T-cell (primary cell): ENCODE measurements around the gene CTNNA3. TPM values are rescaled to one million over a fixed set of nuclear protein-coding genes. Genes with fewer than 3 reads are reported as not detected.

Experiments
- ATAC-seq, 4 experiments: fragments of 200-7000 bp in 3 of 4; fragments of 150-1000 bp in 1 of 4; cut with Tn5 transposase; replicated peaks in 1 of 4; 1 replicate in 3 of 4; 2 replicates in 1 of 4; pipeline ENCODE4 v1.10.0; 2021; ENCODE audit warnings: moderate library complexity in 3 of 4, mild to moderate bottlenecking in 2 of 4, moderate number of reproducible peaks in 1 of 4
- CTCF ChIA-PET, 2 donors: fragments of 300-600 bp; sonication (Branson Sonifier 250); formaldehyde crosslinking; loops; one replicate each; lab custom pipeline; 2022; ENCODE audit warnings: antibody characterized with exemption in 2 of 2; lab: Charles Lee
- POLR2A ChIA-PET, 2 donors: fragments of 300-600 bp; sonication (Branson Sonifier 250); formaldehyde crosslinking; loops; one replicate each; lab custom pipeline; 2022; ENCODE audit warnings: antibody characterized with exemption in 2 of 2; lab: Charles Lee
- DNase-seq, 35 experiments: peaks; one replicate each; pipeline versions ENCODE4 v3.0.0 to v3.0.0-alpha.2; 2013 to 2023
- H3K27ac ChIP-seq: one replicate; pipeline ENCODE4 v1.5.1; 2013; ENCODE audit warnings: low read length
- H3K27me3 ChIP-seq, 2 experiments: replicated peaks in 1 of 2; 1 replicate in 1 of 2; 2 replicates in 1 of 2; pipeline versions ENCODE4 v1.6.1 to v1.7.0; 2013; ENCODE audit warnings: low read length in 1 of 2, mixed read lengths in 1 of 2; ENCODE audit not compliant: control insufficient read depth in 2 of 2, insufficient read depth in 2 of 2; ENCODE audit errors: extremely low read depth in 1 of 2
- H3K36me3 ChIP-seq, 2 donors: 1 replicate in 1 of 2; 2 replicates in 1 of 2; pipeline versions ENCODE4 v1.6.1 to v1.7.0; 2013; ENCODE audit warnings: low read length in 1 of 2; ENCODE audit not compliant: control insufficient read depth in 2 of 2, insufficient read depth in 1 of 2; ENCODE audit errors: extremely low read depth in 1 of 2
- H3K4me1 ChIP-seq, 2 experiments: 1 replicate in 1 of 2; 2 replicates in 1 of 2; pipeline versions ENCODE4 v1.6.1 to v1.7.0; 2013; ENCODE audit warnings: low read length in 2 of 2, mixed read lengths in 1 of 2; ENCODE audit not compliant: insufficient read depth in 2 of 2, control insufficient read depth in 1 of 2; ENCODE audit errors: extremely low read depth in 1 of 2
- H3K4me3 ChIP-seq, 2 donors: 1 replicate in 1 of 2; 2 replicates in 1 of 2; pipeline versions ENCODE4 v1.5.1 to v1.7.0; 2013; ENCODE audit warnings: mild to moderate bottlenecking in 2 of 2, low read length in 1 of 2, moderate library complexity in 1 of 2; ENCODE audit not compliant: control insufficient read depth in 1 of 2; ENCODE audit errors: extremely low read depth in 1 of 2
- H3K9me3 ChIP-seq: 2 replicates; pipeline ENCODE4 v1.7.0; 2013
- H3K27ac Mint-ChIP-seq, 2 donors: one replicate each; pipeline ENCODE4 v1.8.0; 2020 to 2021; ENCODE audit warnings: mild to moderate bottlenecking in 2 of 2, mixed read lengths in 2 of 2
- H3K27me3 Mint-ChIP-seq, 2 donors: one replicate each; pipeline ENCODE4 v1.8.0; 2021 to 2022; ENCODE audit warnings: mixed read lengths in 2 of 2
- H3K36me3 Mint-ChIP-seq: one replicate; pipeline ENCODE4 v1.8.0; 2021; ENCODE audit warnings: mixed read lengths
- H3K4me1 Mint-ChIP-seq, 3 donors: one replicate each; pipeline ENCODE4 v1.8.0; 2020 to 2022; ENCODE audit warnings: mixed read lengths in 3 of 3, mild to moderate bottlenecking in 1 of 3
- H3K4me3 Mint-ChIP-seq, 3 donors: one replicate each; pipeline ENCODE4 v1.8.0; 2020 to 2022; ENCODE audit warnings: mild to moderate bottlenecking in 3 of 3, mixed read lengths in 3 of 3, moderate library complexity in 3 of 3
- H3K9me3 Mint-ChIP-seq, 3 donors: one replicate each; pipeline ENCODE4 v1.8.0; 2020 to 2022; ENCODE audit warnings: mixed read lengths in 3 of 3
- WGBS: methylation state at CpG from one replicate; pipeline ENCODE4 v1.1.5; 2013; ENCODE audit warnings: missing lambda C conversion rate; ENCODE audit not compliant: insufficient coverage; 5-methylcytosine and 5-hydroxymethylcytosine counted together
- total RNA-seq, 35 experiments: library from RNA in 6 of 35; stranded (reverse) in 6 of 35; fragments of 120-200 nt in 1 of 35; gene quantifications; one replicate each; pipeline versions ENCODE4 v1.2.1 to v1.2.4 and lab custom pipeline; 2013 to 2026

The CTNNA3 gene
- total RNA-seq, 5 donors from 2014 or later (not counting 1 experiment from before 2014, with no cell fraction given) = 0.88 TPM; not detected in 4

GRCh38 chr10:66550351-66550750, 1145.6 kb downstream of the CTNNA3 start:
- H3K27me3 Mint-ChIP-seq = no peaks in the 10 kb centered on the region
- no peaks in the 10 kb centered on the region for H3K4me1 Mint-ChIP-seq

DNA sequence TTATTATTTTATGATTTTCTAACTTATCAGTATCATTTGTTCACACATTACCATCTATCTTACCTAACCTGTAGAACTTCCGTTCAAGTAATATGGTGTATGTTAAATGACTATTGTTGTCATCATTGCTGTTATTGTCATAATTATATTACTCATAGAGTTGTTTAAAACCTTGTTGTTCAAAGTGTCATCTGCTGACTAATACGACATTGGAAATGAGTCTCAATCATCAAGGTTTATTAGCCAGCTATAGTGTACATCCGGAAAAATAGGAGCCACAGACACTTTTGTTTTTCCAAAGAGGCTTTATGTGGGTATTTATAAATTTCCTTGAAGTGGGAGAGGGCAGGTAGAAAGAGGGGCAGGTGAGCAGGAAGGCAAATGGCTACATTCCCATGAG, 1157.1 kb downstream of the CTNNA3 start:
- ChIA-PET CTCF (no interaction called here), POLR2A (no interaction called here)
- Histone ChIP-seq H3K9me3 (no peaks in the 10 kb centered on the region), H3K36me3 (no peaks in the 10 kb centered on the region), H3K27ac (no peak overlapping the region), H3K27me3 (no peaks in the 10 kb centered on the region), H3K4me3 (no peak overlapping the region), H3K4me1 (no peaks in the 10 kb centered on the region)
- no peak for ATAC-seq
- Mint-ChIP-seq H3K36me3 (no peaks in the 10 kb centered on the region), H3K27me3 (no peaks in the 10 kb centered on the region), H3K4me1 (no peaks in the 10 kb centered on the region), H3K9me3 (peaks cover 5 to 11% (median 11%) of the 10 kb centered on the region in 3 donors), H3K4me3 (no peak overlapping the region), H3K27ac (no peak overlapping the region)
- no peak for DNase-seq
- WGBS = no CpG with 5 or more reads among the region's 3 CpGs

More at GRCh38 chr10:66550351-66550750, 1145.6 kb downstream of the CTNNA3 start:
- Histone ChIP-seq H3K36me3 (no peaks in the 10 kb centered on the region), H3K9me3 (no peaks in the 10 kb centered on the region), H3K27me3 (no peaks in the 10 kb centered on the region), H3K27ac (no peak overlapping the region), H3K4me1 (no peaks in the 10 kb centered on the region), H3K4me3 (no peak overlapping the region)
- WGBS = no CpG with 5 or more reads among the region's 3 CpGs
- no peak overlapping the region for H3K27ac Mint-ChIP-seq
- ATAC-seq (no peak), DNase-seq (no peak)
- H3K9me3 Mint-ChIP-seq = peaks cover 6 to 11% (median 6%) of the 10 kb centered on the region in 3 donors
- no peaks in the 10 kb centered on the region for H3K36me3 Mint-ChIP-seq
- POLR2A ChIA-PET = no interaction called here
- CTCF ChIA-PET = no interaction called here
- no peak overlapping the region for H3K4me3 Mint-ChIP-seq

GRCh38 chr10:66538371-66538770, 1157.6 kb downstream of the CTNNA3 start:
- H3K4me1 ChIP-seq = no peaks in the 10 kb centered on the region
- DNase-seq (no peak), ATAC-seq (no peak)
- no peak overlapping the region for H3K27ac ChIP-seq
- no peak overlapping the region for H3K4me3 ChIP-seq
- WGBS = 100% methylated on average over 1 of the region's 3 CpGs
- Mint-ChIP-seq H3K9me3 (peaks cover 7 to 11% (median 11%) of the 10 kb centered on the region in 3 donors), H3K4me3 (no peak overlapping the region), H3K27me3 (no peaks in the 10 kb centered on the region), H3K27ac (no peak overlapping the region), H3K4me1 (no peaks in the 10 kb centered on the region), H3K36me3 (no peaks in the 10 kb centered on the region)
- no peaks in the 10 kb centered on the region for H3K27me3 ChIP-seq
- H3K36me3 ChIP-seq = no peaks in the 10 kb centered on the region
- ChIA-PET POLR2A (no interaction called here), CTCF (no interaction called here)
- no peaks in the 10 kb centered on the region for H3K9me3 ChIP-seq

- Mint-ChIP-seq H3K4me3 (no peak overlapping the region), H3K36me3 (no peaks in the 10 kb centered on the region), H3K27me3 (no peaks in the 10 kb centered on the region), H3K4me1 (no peaks in the 10 kb centered on the region), H3K9me3 (peaks cover 9 to 11% (median 11%) of the 10 kb centered on the region in 3 donors), H3K27ac (no peak overlapping the region)
- no peaks in the 10 kb centered on the region for H3K27me3 ChIP-seq
- no peaks in the 10 kb centered on the region for H3K9me3 ChIP-seq
- DNase-seq (no peak), ATAC-seq (no peak)
- H3K4me1 ChIP-seq = no peaks in the 10 kb centered on the region
- CTCF ChIA-PET = interaction anchor here in 1 of 2 donors (0.6 kb wide), 1 partner anchor 98 kb away, joined by 4 read pairs; no protein-coding TSS in a partner anchor
- H3K36me3 ChIP-seq = no peaks in the 10 kb centered on the region
- H3K27ac ChIP-seq = no peak overlapping the region
- H3K4me3 ChIP-seq = no peak overlapping the region
- WGBS = no CpG with 5 or more reads among the region's 1 CpG
- POLR2A ChIA-PET = no interaction called here
These were observed 1158.8 kb downstream of the CTNNA3 start for GRCh38 chr10:66537186-66537585.

GRCh38 chr10:66535439-66535838, 1160.6 kb downstream of the CTNNA3 start:
- H3K9me3 ChIP-seq = no peaks in the 10 kb centered on the region
- Mint-ChIP-seq H3K4me3 (no peak overlapping the region), H3K9me3 (peaks cover 7 to 11% (median 7%) of the 10 kb centered on the region in 3 donors), H3K27ac (no peak overlapping the region), H3K27me3 (no peaks in the 10 kb centered on the region), H3K4me1 (no peaks in the 10 kb centered on the region), H3K36me3 (no peaks in the 10 kb centered on the region)
- no peaks in the 10 kb centered on the region for H3K4me1 ChIP-seq
- ChIA-PET POLR2A (no interaction called here), CTCF (no interaction called here)
- no peaks in the 10 kb centered on the region for H3K27me3 ChIP-seq
- ATAC-seq = no peak
- H3K27ac ChIP-seq = no peak overlapping the region
- no peak for DNase-seq
- H3K4me3 ChIP-seq = no peak overlapping the region
- no peaks in the 10 kb centered on the region for H3K36me3 ChIP-seq
- 100% methylated on average over 1 of the region's 1 CpG for WGBS

DNA sequence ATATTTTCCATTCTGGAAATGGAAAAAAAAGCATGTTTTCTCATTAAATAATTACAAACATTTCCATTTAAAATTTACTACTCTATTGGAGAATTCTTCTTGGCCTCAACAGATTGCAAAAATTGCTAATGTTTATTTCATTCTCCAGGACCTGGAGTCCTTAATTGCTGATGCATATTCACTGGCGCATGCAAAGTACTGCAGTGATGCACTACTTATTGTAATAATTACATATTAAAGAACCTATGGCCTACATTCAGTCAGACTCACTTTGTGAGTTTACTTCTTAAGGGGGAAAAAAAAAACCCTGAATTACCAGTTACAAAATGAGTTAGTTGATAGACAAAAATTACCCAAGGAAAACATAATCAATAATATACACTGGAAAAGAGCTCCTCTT, 1161.1 kb downstream of the CTNNA3 start:
- no peaks in the 10 kb centered on the region for H3K4me1 Mint-ChIP-seq
- DNase-seq = no peak
- no peak overlapping the region for H3K4me3 Mint-ChIP-seq
- ATAC-seq = no peak
- Histone ChIP-seq H3K36me3 (no peaks in the 10 kb centered on the region), H3K4me3 (no peak overlapping the region), H3K27ac (no peak overlapping the region), H3K4me1 (no peaks in the 10 kb centered on the region), H3K27me3 (no peaks in the 10 kb centered on the region), H3K9me3 (no peaks in the 10 kb centered on the region)
- POLR2A ChIA-PET = no interaction called here
- CTCF ChIA-PET = no interaction called here
- H3K27ac Mint-ChIP-seq = no peak overlapping the region
- no peaks in the 10 kb centered on the region for H3K27me3 Mint-ChIP-seq
- H3K36me3 Mint-ChIP-seq = no peaks in the 10 kb centered on the region
- peaks cover 7 to 11% (median 9%) of the 10 kb centered on the region in 3 donors for H3K9me3 Mint-ChIP-seq
- no CpG with 5 or more reads among the region's 1 CpG for WGBS

GRCh38 chr10:66521506-66521905, 1174.5 kb downstream of the CTNNA3 start:
- Mint-ChIP-seq H3K4me3 (no peak overlapping the region), H3K4me1 (no peaks in the 10 kb centered on the region), H3K27ac (no peak overlapping the region), H3K36me3 (no peaks in the 10 kb centered on the region), H3K9me3 (peaks cover 3 to 19% (median 12%) of the 10 kb centered on the region in 3 donors), H3K27me3 (no peaks in the 10 kb centered on the region)
- Histone ChIP-seq H3K36me3 (no peaks in the 10 kb centered on the region), H3K27ac (no peak overlapping the region), H3K4me1 (no peaks in the 10 kb centered on the region), H3K9me3 (no peaks in the 10 kb centered on the region), H3K4me3 (no peak overlapping the region), H3K27me3 (no peaks in the 10 kb centered on the region)
- POLR2A ChIA-PET = no interaction called here
- DNase-seq (no peak), ATAC-seq (no peak)
- CTCF ChIA-PET = no interaction called here
- no CpG with 5 or more reads among the region's 1 CpG for WGBS
